Fibroblast of pulmonary artery (primary cell): ENCODE data around the gene FTL.
A peak's percentile ranks its signal among the peaks of the same experiment; 100 is the strongest.

ENCODE experiments used
- DNase-seq: peaks from one replicate; pipeline ENCODE4 v3.0.0-alpha.2; 2010; ENCODE audit warnings: low read depth
- H3K4me3 ChIP-seq: replicated peaks from 2 replicates; pipeline ENCODE4 v1.5.1; 2011; ENCODE audit warnings: low read depth, mild to moderate bottlenecking, control low read depth, low read length, moderate library complexity
- TF ChIP-seq, protein P1 (sequence below): IDR thresholded peaks from 2 replicates; pipeline ENCODE4 v1.5.1; 2011; ENCODE audit warnings: mild to moderate bottlenecking, control low read depth, low read length, inconsistent platforms; ENCODE audit errors: missing control alignments

The FTL gene

DNA sequence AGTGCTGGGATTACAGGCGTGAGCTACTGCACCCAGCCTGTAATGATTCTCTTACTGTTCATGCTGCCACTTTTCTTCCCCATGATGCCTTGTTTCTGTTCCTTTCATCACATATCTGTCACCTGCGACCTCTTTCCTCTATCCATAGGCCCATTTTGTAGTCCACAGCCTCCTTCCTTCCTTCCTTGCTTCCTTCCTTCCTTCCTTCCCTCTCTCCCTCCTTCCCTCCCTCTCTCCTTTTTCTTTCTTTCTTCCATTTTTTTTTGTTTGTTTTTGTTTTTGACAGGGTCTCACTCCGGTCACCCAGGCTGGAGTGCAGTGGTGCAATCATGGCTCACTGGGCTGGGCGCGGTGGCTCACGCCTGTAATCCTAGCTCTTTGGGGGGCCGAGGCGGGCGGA, 23.8 kb downstream of the FTL start:
- TF ChIP-seq, protein P1, sequence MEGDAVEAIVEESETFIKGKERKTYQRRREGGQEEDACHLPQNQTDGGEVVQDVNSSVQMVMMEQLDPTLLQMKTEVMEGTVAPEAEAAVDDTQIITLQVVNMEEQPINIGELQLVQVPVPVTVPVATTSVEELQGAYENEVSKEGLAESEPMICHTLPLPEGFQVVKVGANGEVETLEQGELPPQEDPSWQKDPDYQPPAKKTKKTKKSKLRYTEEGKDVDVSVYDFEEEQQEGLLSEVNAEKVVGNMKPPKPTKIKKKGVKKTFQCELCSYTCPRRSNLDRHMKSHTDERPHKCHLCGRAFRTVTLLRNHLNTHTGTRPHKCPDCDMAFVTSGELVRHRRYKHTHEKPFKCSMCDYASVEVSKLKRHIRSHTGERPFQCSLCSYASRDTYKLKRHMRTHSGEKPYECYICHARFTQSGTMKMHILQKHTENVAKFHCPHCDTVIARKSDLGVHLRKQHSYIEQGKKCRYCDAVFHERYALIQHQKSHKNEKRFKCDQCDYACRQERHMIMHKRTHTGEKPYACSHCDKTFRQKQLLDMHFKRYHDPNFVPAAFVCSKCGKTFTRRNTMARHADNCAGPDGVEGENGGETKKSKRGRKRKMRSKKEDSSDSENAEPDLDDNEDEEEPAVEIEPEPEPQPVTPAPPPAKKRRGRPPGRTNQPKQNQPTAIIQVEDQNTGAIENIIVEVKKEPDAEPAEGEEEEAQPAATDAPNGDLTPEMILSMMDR, result no peak
- no peak overlapping the region for H3K4me3 ChIP-seq
- no peak for DNase-seq

DNA sequence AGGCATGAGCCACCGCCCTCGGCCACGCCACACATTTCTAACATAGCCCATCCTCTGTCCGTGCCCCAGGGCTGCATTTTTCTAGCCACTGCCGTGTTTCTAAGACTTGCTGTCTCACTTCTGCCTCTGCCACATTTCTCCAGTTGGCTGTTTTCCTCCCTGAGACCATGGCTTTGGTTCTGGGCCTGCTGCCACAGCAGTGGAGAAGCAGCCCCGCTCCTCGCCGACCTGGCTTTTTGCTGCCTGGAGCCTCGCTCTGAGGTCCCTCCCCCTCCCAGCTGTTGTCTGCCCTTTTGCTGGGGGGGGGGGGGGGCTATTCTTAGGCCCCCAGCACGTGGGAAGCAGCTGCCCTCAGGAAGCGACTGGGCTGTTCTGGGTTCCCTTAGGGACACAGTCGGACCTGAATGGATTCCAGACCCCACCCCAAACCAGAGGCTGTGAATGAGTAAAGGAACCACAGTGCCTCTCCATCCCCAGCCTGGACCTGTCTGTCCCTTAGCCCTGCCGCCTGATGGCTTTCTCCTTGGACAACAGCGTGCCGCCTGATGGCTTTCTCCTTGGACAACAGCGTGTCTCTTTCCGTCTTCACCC, 24.7 kb downstream of the FTL start:
- TF ChIP-seq, protein P1, result no peak
- no peak overlapping the region for H3K4me3 ChIP-seq

DNA sequence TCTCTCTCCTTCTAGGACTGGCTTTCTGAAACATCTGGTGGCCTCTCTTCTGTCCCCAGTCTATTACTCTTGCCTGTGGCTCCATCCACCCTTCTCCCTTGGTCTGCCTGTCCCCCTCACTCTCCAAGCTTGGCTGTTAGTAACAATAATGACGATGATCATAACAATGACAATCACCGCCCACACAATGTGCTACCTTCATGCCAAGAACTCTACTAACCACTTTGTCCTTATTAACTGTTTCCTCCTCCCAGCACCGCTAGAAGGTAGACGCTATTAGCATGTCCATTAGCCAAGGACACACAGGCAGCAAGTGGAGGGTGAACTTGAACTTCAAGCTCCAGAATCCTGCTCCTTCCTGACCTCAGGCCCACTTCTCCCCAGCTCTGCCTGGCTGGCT, 25.3 kb downstream of the FTL start:
- no peak for DNase-seq
- TF ChIP-seq, protein P1, result no peak
- H3K4me3 ChIP-seq, result no peak overlapping the region

More for the DNA sequence above, 24.7 kb downstream of the FTL start:
- DNase-seq, result no peak

DNA sequence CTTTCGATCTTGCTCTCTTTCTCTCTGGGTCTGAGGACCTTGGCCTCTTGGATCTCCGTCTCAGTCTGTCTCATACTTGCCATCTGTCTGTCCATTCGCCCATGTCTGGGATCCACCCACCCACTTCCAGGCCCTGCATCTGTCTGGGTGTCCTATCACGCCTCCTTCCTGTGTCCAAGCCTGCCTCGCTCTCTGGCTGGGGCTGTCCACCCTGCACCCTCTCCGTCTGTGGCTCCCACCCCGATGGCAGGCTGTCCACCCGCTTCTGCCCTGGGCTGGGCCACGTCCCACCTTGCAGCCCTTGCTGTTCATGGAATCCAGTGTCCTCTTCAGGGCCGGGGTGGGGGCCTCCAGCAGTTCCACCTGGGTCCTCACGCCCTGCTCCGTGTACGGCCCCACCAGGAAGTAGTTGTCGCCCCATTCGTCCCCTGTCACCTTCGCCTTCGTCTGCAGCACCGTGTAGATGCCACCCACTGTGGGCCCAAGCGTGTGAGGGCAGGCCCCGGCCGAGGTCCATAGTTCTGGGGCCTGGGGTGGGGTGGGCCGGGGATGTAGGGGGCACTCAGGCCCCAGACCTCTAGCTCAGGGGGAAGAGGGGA, 26.0 kb downstream of the FTL start:
- TF ChIP-seq, protein P1, result no peak
- peak overlapping the region; percentile 97 for H3K4me3 ChIP-seq
- no peak for DNase-seq

DNA sequence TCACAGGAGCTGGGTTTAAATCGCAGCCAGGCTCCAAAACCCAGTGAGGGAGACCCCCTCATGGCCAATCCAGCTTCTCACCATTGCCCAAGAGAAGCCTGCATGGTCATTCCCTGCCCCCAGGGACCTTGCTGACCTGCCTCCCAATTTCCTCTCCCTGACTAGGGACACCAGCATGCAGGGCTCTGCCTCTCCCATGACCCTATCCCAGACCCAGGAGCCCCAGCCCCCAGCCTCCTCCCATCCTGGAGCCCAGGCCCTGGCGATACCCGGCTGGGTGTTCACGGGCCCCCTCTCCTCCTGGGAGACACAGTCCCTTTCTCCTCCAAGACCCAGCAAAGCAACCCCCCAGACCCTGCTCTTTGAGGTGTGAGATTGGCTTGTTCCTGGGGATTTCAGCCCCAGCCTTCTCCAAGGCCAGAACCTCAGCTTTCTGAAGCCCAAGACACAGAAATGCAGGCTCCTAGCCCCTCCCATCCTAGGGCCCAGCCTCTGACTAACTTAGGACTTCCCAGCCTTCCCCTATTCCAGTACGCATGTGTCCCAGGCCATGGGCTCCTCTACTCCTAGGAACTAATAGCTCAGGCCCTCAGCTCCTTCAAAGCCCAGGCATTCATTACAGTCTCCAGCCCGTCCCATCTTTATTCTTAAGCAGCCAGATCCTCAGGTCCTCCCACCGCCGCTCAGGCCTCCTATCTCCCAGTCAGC, 26.9 kb downstream of the FTL start:
- peak; percentile 82 for DNase-seq
- TF ChIP-seq, protein P1, result no peak
- peak overlapping the region; percentile 97 for H3K4me3 ChIP-seq

DNA sequence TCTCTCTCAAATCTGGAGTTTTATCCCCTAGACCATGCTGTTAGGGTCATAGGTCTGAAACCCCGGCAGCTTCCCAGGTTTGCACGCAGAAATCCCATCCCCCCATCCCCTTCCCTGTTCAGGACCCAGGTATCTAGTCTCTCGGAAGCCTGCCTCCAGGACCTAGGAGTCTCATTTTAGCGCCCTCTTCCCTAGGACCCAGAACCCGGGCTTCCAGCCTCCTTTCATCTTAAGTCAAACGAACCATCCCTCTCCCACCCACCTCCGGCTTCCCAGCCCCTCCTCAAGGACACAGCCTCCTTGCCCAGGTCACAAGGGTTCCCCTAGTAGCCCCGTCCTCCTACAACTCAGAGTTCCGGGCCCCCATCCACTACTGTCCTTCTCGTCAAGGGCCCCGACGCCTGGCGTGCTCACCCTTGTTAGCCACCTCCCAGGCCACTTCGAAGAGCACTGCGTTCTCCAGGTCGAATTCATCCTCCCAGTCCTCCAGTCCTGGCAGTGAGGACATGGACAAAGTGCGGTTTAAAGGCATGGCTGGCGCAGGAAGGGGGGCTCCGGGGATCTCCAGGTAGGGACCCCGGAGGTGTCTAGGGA, 27.6 kb downstream of the FTL start:
- H3K4me3 ChIP-seq, result peak overlapping the region; percentile 97
- DNase-seq, result no peak

More for the DNA sequence above, 27.6 kb downstream of the FTL start:
- TF ChIP-seq, protein P1, result no peak
